NCI-H1417 (cell line): Measurements from ENCODE around the gene COL8A2.

ENCODE experiments used
- DNase-seq, 3 experiments: peaks; one replicate each; lab custom pipeline; 2025; lab: John Stamatoyannopoulos, UW

The COL8A2 gene

GRCh38 chr1:36055706-36056105 lies 69.3 kb downstream of the COL8A2 start:
- DNase-seq = no peak

DNA sequence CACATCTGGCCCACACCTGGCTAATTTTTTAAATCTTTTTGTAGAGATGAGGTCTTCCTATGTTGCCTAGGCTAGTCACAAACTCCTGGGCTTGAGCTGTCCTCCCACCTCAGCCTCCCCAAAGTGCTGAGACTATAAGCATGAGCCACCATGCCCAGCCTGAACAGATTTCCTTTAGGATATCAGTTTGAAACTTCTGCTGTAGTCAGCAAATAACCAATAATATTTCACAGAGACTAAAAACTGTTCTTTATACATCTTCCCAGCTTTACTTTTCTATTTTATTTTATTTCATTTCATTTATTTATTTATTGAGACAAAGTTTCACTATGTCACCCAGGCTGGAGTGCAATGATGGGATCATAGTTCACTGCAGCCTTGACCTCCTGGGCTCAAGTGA lies 71.0 kb downstream of the COL8A2 start:
- no peak for DNase-seq

DNA sequence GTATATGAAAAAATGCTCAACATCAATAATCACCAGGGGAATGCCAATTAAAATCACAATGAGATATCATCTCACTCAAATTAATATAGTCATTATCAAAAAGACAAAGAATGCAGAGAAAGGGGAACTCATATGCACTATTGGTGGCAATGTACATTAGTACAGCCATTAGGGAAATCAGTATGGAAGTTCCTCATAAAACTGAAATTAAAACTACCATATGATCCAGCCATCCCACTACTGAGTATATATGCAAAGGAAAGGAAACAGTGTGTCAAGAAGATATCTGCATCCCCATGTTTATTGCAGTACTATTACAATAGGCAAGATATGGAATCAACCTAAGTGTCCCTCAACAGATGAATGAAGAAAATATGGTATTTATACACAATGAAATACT lies 73.2 kb downstream of the COL8A2 start:
- DNase-seq = no peak
